Prostate gland (tissue), 2 donors: Measurements from ENCODE around the gene NME3.

Source experiments
- POLR2A ChIP-seq: fragments of 450-650 bp; IDR thresholded peaks from one replicate; pipeline ENCODE4 v1.6.1; 2016; ENCODE audit warnings: antibody characterized with exemption, mild to moderate bottlenecking
- POLR2AphosphoS5 ChIP-seq: sonication (generic); formaldehyde crosslinking; IDR thresholded peaks from one replicate; pipeline ENCODE4 v1.6.1; 2017; ENCODE audit warnings: antibody characterized with exemption
- TF ChIP-seq, protein P1 (sequence below), 4 experiments: fragments of 200-600 bp in 2 of 4; fragments of 450-650 bp in 2 of 4; sonication (generic) in 2 of 4; IDR thresholded peaks; 1 replicate in 3 of 4; 2 replicates in 1 of 4; pipeline ENCODE4 v1.5.1; 2016 to 2019; ENCODE audit warnings: antibody characterized with exemption in 4 of 4, mild to moderate bottlenecking in 2 of 4, moderate library complexity in 2 of 4

GRCh38 chr16:1746693-1747195, 24.6 kb downstream of the NME3 start:
- TF ChIP-seq POLR2AphosphoS5 (no peak), POLR2A (no peak)
- TF ChIP-seq, protein P1, sequence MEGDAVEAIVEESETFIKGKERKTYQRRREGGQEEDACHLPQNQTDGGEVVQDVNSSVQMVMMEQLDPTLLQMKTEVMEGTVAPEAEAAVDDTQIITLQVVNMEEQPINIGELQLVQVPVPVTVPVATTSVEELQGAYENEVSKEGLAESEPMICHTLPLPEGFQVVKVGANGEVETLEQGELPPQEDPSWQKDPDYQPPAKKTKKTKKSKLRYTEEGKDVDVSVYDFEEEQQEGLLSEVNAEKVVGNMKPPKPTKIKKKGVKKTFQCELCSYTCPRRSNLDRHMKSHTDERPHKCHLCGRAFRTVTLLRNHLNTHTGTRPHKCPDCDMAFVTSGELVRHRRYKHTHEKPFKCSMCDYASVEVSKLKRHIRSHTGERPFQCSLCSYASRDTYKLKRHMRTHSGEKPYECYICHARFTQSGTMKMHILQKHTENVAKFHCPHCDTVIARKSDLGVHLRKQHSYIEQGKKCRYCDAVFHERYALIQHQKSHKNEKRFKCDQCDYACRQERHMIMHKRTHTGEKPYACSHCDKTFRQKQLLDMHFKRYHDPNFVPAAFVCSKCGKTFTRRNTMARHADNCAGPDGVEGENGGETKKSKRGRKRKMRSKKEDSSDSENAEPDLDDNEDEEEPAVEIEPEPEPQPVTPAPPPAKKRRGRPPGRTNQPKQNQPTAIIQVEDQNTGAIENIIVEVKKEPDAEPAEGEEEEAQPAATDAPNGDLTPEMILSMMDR (IDR thresholded peaks at IDR 0.05) = no peak
